Esophagus (tissue), 2 donors: ENCODE measurements around the gene CCDC167. TPM values are rescaled to one million over a fixed set of nuclear protein-coding genes. Genes with fewer than 3 reads are reported as not detected.
A peak's percentile ranks its signal among the peaks of the same experiment; 100 is the strongest.

Source experiments
- H3K27ac ChIP-seq, 2 donors: one replicate each; pipeline ENCODE4 v1.5.1; 2013; ENCODE audit warnings: low read depth in 2 of 2, mild to moderate bottlenecking in 2 of 2, inconsistent platforms in 1 of 2, low read length in 1 of 2, moderate library complexity in 1 of 2
- H3K27me3 ChIP-seq, 2 donors: one replicate each; pipeline ENCODE4 v1.6.1; 2013; ENCODE audit warnings: low read length in 2 of 2, control low read depth in 1 of 2, mild to moderate bottlenecking in 1 of 2; ENCODE audit not compliant: insufficient read depth in 2 of 2, control insufficient read depth in 1 of 2
- H3K36me3 ChIP-seq, 2 donors: one replicate each; pipeline ENCODE4 v1.6.1; 2013; ENCODE audit warnings: low read length in 1 of 2; ENCODE audit not compliant: control insufficient read depth in 2 of 2, insufficient read depth in 2 of 2
- H3K4me1 ChIP-seq, 2 donors: one replicate each; pipeline ENCODE4 v1.6.1; 2013; ENCODE audit warnings: low read length in 1 of 2; ENCODE audit not compliant: control insufficient read depth in 2 of 2, insufficient read depth in 2 of 2
- H3K4me3 ChIP-seq, 2 donors: one replicate each; pipeline ENCODE4 v1.5.1; 2013; ENCODE audit warnings: low read length in 2 of 2, mild to moderate bottlenecking in 2 of 2, low read depth in 1 of 2, moderate library complexity in 1 of 2
- H3K9me3 ChIP-seq, 2 donors: one replicate each; pipeline ENCODE4 v1.6.1; 2013; ENCODE audit warnings: mild to moderate bottlenecking in 2 of 2, low read depth in 1 of 2, low read length in 1 of 2, moderate library complexity in 1 of 2; ENCODE audit not compliant: control insufficient read depth in 2 of 2, insufficient read depth in 1 of 2
- WGBS, 2 donors: extraction: QIAGEN DNeasy Blood & Tissue Kit; methylation state at CpG; one replicate each; pipeline ENCODE4 v1.1.7; 2013; 5-methylcytosine and 5-hydroxymethylcytosine counted together
- polyA plus RNA-seq, 2 donors: library from polyadenylated mRNA; stranded (reverse); fragments of 200-250 nt; gene quantifications; one replicate each; pipeline ENCODE4 v1.2.3, GENCODE V29; 2013
- donor health status: healthy with polysubstance abuse.
- donor health status: Bipolar disorder and iron deficiency.

CCDC167 gene
- polyA plus RNA-seq, 2 donors, result 24.1 to 44.6 TPM

- Histone ChIP-seq H3K4me1 (peaks cover 0 to 2% of the 10 kb centered on the region in 2 donors), H3K27ac (peak overlapping the region; percentile 12 to 47), H3K27me3 (no peaks in the 10 kb centered on the region), H3K4me3 (peak overlapping the region in 1 of 2 donors; percentile 8), H3K9me3 (no peaks in the 10 kb centered on the region), H3K36me3 (peaks cover 6 to 8% of the 10 kb centered on the region in 2 donors)
- WGBS, 2 donors, result 11 to 22% methylated on average over 4 of the region's 4 CpGs
These were observed 57.1 kb downstream of the CCDC167 start for GRCh38 chr6:37442416-37443215.

- 83 to 84% methylated on average over 6 of the region's 6 CpGs for WGBS, 2 donors
- Histone ChIP-seq H3K36me3 (peaks cover 3 to 7% of the 10 kb centered on the region in 2 donors), H3K4me3 (no peak overlapping the region)
These were observed 58.0 kb downstream of the CCDC167 start for GRCh38 chr6:37441651-37442050.

GRCh38 chr6:37438930-37439329, 60.8 kb downstream of the CCDC167 start:
- Histone ChIP-seq H3K4me3 (no peak overlapping the region), H3K4me1 (peaks cover 0 to 5% of the 10 kb centered on the region in 2 donors), H3K36me3 (peaks cover 2 to 11% of the 10 kb centered on the region in 2 donors), H3K9me3 (no peaks in the 10 kb centered on the region), H3K27me3 (no peaks in the 10 kb centered on the region), H3K27ac (no peak overlapping the region)
- 29 to 40% methylated on average over 1 of the region's 1 CpG for WGBS, 2 donors

More at GRCh38 chr6:37441651-37442050, 58.0 kb downstream of the CCDC167 start:
- Histone ChIP-seq H3K9me3 (no peaks in the 10 kb centered on the region), H3K27me3 (no peaks in the 10 kb centered on the region), H3K27ac (no peak overlapping the region), H3K4me1 (peaks cover 0 to 2% of the 10 kb centered on the region in 2 donors)

GRCh38 chr6:37435816-37436215, 63.9 kb downstream of the CCDC167 start:
- 82 to 88% methylated on average over 5 of the region's 5 CpGs for WGBS, 2 donors

GRCh38 chr6:37435373-37435772, 64.3 kb downstream of the CCDC167 start:
- Histone ChIP-seq H3K4me1 (peaks cover 0 to 3% of the 10 kb centered on the region in 2 donors), H3K27ac (no peak overlapping the region), H3K27me3 (no peaks in the 10 kb centered on the region), H3K36me3 (peaks cover 2 to 11% of the 10 kb centered on the region in 2 donors), H3K4me3 (no peak overlapping the region), H3K9me3 (no peaks in the 10 kb centered on the region)
- 77 to 82% methylated on average over 4 of the region's 4 CpGs for WGBS, 2 donors

More at GRCh38 chr6:37435816-37436215, 63.9 kb downstream of the CCDC167 start:
- Histone ChIP-seq H3K4me3 (no peak overlapping the region), H3K27me3 (no peaks in the 10 kb centered on the region), H3K9me3 (no peaks in the 10 kb centered on the region), H3K4me1 (peaks cover 0 to 3% of the 10 kb centered on the region in 2 donors), H3K27ac (no peak overlapping the region), H3K36me3 (peaks cover 2 to 11% of the 10 kb centered on the region in 2 donors)

- Histone ChIP-seq H3K27ac (peak overlapping the region; percentile 87 to 89), H3K4me1 (peaks cover 0 to 3% of the 10 kb centered on the region in 2 donors), H3K36me3 (peaks cover 2 to 11% of the 10 kb centered on the region in 2 donors), H3K27me3 (no peaks in the 10 kb centered on the region), H3K9me3 (no peaks in the 10 kb centered on the region), H3K4me3 (peak overlapping the region; percentile 88 to 94)
- 5 to 6% methylated on average over 13 of the region's 13 CpGs for WGBS, 2 donors
These were observed 65.9 kb downstream of the CCDC167 start for GRCh38 chr6:37433657-37434271.

Other genes with a start within 250 kb of the CCDC167 start
- 1 to 10 TPM; 6.9 to 9.1 TPM for gene TBC1D22B, start 242.1 kb downstream of the CCDC167 start, polyA plus RNA-seq
- gene TMEM217, start 241.7 kb downstream of the CCDC167 start, polyA plus RNA-seq, result 1 to 10 TPM; 2.6 to 5.4 TPM
- 10 to 100 TPM; 10.3 to 14.7 TPM for gene RNF8, start 145.9 kb downstream of the CCDC167 start, polyA plus RNA-seq
- gene CMTR1, start 66.7 kb downstream of the CCDC167 start, polyA plus RNA-seq, result 10 to 100 TPM; 10.5 to 12.0 TPM
- gene MDGA1, start 198.0 kb upstream of the CCDC167 start, polyA plus RNA-seq, result 1 to 10 TPM in 1 of 2 donors, under 1 TPM in 1; 0.41 to 1.2 TPM